Thyroid gland (tissue), 4 donors: ENCODE measurements around the gene RFX8. TPM values are rescaled to one million over a fixed set of nuclear protein-coding genes. Genes with fewer than 3 reads are reported as not detected.

Experiments used
- DNase-seq, 2 donors: peaks; one replicate each; pipeline ENCODE4 v3.0.0-alpha.2; 2019
- H3K27ac ChIP-seq, 3 donors: fragments of 200-600 bp; sonication (generic); 1 replicate in 2 of 3; 2 replicates in 1 of 3; pipeline ENCODE4 v1.5.1; 2016 to 2019; ENCODE audit warnings: mild to moderate bottlenecking in 1 of 3, moderate library complexity in 1 of 3
- H3K27me3 ChIP-seq: fragments of 200-600 bp; sonication (generic); one replicate; pipeline ENCODE4 v1.5.1; 2019
- H3K36me3 ChIP-seq, 2 donors: fragments of 200-600 bp; sonication (generic); one replicate each; pipeline ENCODE4 v1.5.1; 2016 to 2019
- H3K4me1 ChIP-seq, 2 donors: fragments of 200-600 bp; sonication (generic); one replicate each; pipeline ENCODE4 v1.5.1; 2017 to 2019
- H3K4me3 ChIP-seq, 3 donors: fragments of 200-600 bp; sonication (generic); replicated peaks in 1 of 3; 1 replicate in 2 of 3; 2 replicates in 1 of 3; pipeline ENCODE4 v1.5.1; 2016; ENCODE audit warnings: mild to moderate bottlenecking in 1 of 3
- H3K9me3 ChIP-seq: fragments of 200-600 bp; sonication (generic); one replicate; pipeline ENCODE4 v1.5.1; 2017
- POLR2A ChIP-seq, 2 donors: fragments of 450-650 bp; IDR thresholded peaks; one replicate each; pipeline ENCODE4 v1.6.1; 2017; ENCODE audit warnings: antibody characterized with exemption in 2 of 2, mild to moderate bottlenecking in 2 of 2, moderate library complexity in 1 of 2
- WGBS, 2 donors: methylation state at CpG; one replicate each; pipeline ENCODE4 v1.1.5; 2017; 5-methylcytosine and 5-hydroxymethylcytosine counted together
- intact Hi-C: fragments of 100-400 bp; cut with DNase I; formaldehyde crosslinking; loops from one replicate; pipeline ENCODE4 v1.15.1; 2023
- total RNA-seq, 4 donors: library from RNA; depleted of rRNA; stranded (reverse); fragments of >200 nt; gene quantifications; one replicate each; pipeline ENCODE4 v1.2.3, GENCODE V29; 2016
- TF ChIP-seq, protein P1 (sequence below), 6 experiments: fragments of 200-600 bp in 3 of 6; fragments of 450-650 bp in 3 of 6; sonication (generic) in 3 of 6; IDR thresholded peaks; one replicate each; pipeline ENCODE4 v1.5.1; 2016 to 2019; ENCODE audit warnings: antibody characterized with exemption in 6 of 6, mild to moderate bottlenecking in 2 of 6, inconsistent platforms in 1 of 6, moderate library complexity in 1 of 6

RFX8 gene
- total RNA-seq, 4 donors from 2014 or later = 1.9 TPM; not detected in 3

DNA sequence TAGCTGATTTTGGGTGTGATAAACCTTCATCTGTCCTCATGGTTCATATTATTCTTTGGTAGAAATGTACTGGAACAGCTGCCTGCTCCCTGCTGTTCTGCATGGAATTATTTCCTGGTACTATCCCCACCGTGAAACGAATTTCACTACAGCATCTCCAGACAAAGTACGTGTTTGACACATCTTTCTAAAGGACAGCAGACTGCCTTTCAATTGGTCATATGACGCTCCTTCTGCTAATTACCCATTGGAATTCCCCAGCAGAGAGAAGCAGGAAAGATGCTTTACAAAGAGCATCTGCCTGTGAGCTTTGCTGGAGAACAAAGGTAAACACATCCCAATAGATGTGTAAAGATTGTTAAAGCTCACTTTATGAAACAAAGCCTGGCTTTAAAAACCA lies 4.4 kb upstream of the RFX8 start:
- DNase-seq = no peak
- TF ChIP-seq, protein P1, sequence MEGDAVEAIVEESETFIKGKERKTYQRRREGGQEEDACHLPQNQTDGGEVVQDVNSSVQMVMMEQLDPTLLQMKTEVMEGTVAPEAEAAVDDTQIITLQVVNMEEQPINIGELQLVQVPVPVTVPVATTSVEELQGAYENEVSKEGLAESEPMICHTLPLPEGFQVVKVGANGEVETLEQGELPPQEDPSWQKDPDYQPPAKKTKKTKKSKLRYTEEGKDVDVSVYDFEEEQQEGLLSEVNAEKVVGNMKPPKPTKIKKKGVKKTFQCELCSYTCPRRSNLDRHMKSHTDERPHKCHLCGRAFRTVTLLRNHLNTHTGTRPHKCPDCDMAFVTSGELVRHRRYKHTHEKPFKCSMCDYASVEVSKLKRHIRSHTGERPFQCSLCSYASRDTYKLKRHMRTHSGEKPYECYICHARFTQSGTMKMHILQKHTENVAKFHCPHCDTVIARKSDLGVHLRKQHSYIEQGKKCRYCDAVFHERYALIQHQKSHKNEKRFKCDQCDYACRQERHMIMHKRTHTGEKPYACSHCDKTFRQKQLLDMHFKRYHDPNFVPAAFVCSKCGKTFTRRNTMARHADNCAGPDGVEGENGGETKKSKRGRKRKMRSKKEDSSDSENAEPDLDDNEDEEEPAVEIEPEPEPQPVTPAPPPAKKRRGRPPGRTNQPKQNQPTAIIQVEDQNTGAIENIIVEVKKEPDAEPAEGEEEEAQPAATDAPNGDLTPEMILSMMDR (IDR thresholded peaks at IDR 0.05) = no peak
- no peak for TF ChIP-seq POLR2A (IDR thresholded peaks at IDR 0.05)
- intact Hi-C loops = no loop called here
- Histone ChIP-seq H3K9me3 (no peaks in the 10 kb centered on the region), H3K4me3 (no peak overlapping the region), H3K27me3 (no peaks in the 10 kb centered on the region), H3K27ac (no peak overlapping the region), H3K36me3 (no peaks in the 10 kb centered on the region), H3K4me1 (peaks cover 0 to 3% of the 10 kb centered on the region in 2 donors)
- 25 to 35% methylated on average over 4 of the region's 4 CpGs for WGBS, 2 donors

DNA sequence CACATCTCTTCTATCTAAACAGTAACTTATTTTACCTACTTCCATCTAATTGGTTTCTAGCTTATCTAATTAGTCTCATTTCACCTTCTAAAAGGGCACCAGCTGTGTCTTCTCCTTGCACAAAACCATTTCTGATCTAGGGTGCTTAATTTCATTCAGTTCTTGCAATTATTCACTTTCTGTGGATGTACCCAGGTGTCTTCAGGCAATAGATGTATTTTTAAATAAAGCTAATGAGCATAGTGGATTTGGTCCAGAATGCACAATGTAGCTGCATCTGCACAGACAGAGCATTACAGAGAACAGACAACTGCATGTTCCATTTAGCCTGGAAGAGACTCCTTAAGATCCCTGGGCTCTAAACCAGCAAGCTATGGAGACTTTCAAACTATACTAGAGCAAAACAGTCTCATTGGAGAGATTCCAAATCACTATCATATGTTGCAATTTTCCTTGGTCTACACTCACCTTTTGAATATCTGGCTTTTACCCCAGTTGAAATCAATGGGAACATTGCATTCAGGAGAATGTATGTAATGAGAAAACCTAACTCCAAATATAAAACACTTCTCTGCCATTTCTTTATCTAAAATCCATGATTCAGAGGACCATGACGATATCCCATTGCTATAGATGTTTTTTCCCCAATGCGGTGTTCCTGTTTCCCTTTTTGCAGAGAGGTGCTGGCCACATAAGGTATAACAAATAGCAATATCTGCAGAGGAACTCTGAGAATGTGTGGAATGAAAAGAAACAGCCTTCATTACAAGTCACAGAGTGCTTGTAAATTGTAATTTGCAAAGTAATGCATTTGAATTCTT lies 3.5 kb upstream of the RFX8 start:
- DNase-seq = no peak
- Histone ChIP-seq H3K36me3 (no peaks in the 10 kb centered on the region), H3K27ac (no peak overlapping the region), H3K4me1 (peaks cover 0 to 13% of the 10 kb centered on the region in 2 donors), H3K27me3 (no peaks in the 10 kb centered on the region), H3K4me3 (no peak overlapping the region), H3K9me3 (no peaks in the 10 kb centered on the region)
- WGBS, 2 donors = 71 to 72% methylated on average over 2 of the region's 2 CpGs
- TF ChIP-seq, protein P1 (IDR thresholded peaks at IDR 0.05) = no peak
- TF ChIP-seq POLR2A (IDR thresholded peaks at IDR 0.05) = no peak
- intact Hi-C loops = no loop called here

DNA sequence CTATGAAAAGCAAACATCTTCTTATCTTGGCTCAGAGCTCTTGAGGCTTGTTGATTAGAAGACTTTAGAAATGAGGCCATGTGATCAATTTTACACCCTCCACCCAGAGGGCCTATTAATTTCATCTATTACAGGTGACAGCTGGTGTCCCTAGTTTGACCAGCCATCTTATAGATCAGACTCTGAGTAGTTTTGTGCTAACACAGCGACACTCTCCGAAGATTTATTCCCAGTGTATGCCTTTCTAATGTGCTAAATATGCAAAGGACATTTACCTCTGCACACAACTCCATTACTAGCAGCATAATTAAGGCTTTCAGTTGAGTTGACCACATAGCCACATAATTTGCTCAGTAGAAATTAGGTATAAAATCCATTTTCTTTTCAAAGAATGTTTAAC lies 2.6 kb upstream of the RFX8 start:
- 98% methylated on average over 2 of the region's 2 CpGs for WGBS, 2 donors
- Histone ChIP-seq H3K27ac (no peak overlapping the region), H3K27me3 (no peaks in the 10 kb centered on the region), H3K36me3 (no peaks in the 10 kb centered on the region), H3K4me3 (no peak overlapping the region), H3K9me3 (no peaks in the 10 kb centered on the region), H3K4me1 (peaks cover 0 to 17% of the 10 kb centered on the region in 2 donors)
- no peak for DNase-seq
- intact Hi-C loops = no loop called here
- TF ChIP-seq POLR2A (IDR thresholded peaks at IDR 0.05) = no peak
- TF ChIP-seq, protein P1 (IDR thresholded peaks at IDR 0.05) = no peak

DNA sequence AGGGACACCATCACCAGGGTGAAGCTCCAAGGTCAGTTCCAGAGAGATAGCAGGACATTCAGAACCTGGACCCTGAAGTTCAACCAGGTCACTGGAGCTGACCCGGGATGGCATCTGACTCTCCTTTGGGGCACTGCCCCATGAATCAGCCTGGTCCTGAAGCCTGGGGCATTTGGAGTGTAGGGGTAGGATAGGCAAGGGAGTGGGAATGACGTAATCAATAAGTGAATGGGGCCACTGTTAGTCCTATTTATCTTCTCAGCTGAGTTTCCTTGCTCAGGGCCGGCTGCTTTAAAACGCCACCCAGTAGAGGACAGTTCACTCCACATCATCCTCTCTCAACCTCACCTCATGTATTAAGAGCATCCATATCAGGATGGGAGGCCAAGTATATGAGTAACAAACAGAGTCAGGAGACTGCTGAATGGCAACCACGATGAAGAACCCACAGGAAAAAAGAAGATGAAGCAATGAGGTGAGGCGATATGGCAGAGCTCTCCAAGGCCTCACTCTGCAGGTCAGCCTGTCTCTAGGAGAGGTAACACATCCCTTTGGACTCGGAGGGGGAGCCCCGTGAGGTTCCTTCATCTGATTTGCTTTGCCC lies 1.8 kb upstream of the RFX8 start:
- Histone ChIP-seq H3K36me3 (no peaks in the 10 kb centered on the region), H3K9me3 (no peaks in the 10 kb centered on the region), H3K4me1 (peaks cover 0 to 17% of the 10 kb centered on the region in 2 donors), H3K4me3 (no peak overlapping the region), H3K27me3 (no peaks in the 10 kb centered on the region), H3K27ac (no peak overlapping the region)
- DNase-seq = no peak
- 93 to 94% methylated on average over 8 of the region's 8 CpGs for whole genome bisulfite sequencing, 2 donors
- TF ChIP-seq, protein P1 (IDR thresholded peaks at IDR 0.05) = no peak
- TF ChIP-seq POLR2A (IDR thresholded peaks at IDR 0.05) = no peak
- intact Hi-C loops = no loop called here
